ENCODE results near the gene TBC1D24.

- TF ChIP-seq, protein P1, sequence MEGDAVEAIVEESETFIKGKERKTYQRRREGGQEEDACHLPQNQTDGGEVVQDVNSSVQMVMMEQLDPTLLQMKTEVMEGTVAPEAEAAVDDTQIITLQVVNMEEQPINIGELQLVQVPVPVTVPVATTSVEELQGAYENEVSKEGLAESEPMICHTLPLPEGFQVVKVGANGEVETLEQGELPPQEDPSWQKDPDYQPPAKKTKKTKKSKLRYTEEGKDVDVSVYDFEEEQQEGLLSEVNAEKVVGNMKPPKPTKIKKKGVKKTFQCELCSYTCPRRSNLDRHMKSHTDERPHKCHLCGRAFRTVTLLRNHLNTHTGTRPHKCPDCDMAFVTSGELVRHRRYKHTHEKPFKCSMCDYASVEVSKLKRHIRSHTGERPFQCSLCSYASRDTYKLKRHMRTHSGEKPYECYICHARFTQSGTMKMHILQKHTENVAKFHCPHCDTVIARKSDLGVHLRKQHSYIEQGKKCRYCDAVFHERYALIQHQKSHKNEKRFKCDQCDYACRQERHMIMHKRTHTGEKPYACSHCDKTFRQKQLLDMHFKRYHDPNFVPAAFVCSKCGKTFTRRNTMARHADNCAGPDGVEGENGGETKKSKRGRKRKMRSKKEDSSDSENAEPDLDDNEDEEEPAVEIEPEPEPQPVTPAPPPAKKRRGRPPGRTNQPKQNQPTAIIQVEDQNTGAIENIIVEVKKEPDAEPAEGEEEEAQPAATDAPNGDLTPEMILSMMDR (conservative IDR thresholded peaks at IDR 0.05 in 1 of 2, IDR thresholded peaks at IDR 0.05 in 1 of 2; ENCODE audit: low read depth in 1 of 2, low read length in 2 of 2) = no peak
- no peak for TF ChIP-seq EZH2 (IDR thresholded peaks at IDR 0.05; ENCODE audit: low read length, missing control alignments)
Observed at GRCh38 chr16:2451851-2452320, 23.0 kb upstream of the TBC1D24 start.
